H1 (cell line): ENCODE data around the gene IFI16. TPM values are rescaled to one million over a fixed set of nuclear protein-coding genes. Genes with fewer than 3 reads are reported as not detected.
"Not testable (repeated sequence)": the region's sequence is repeated elsewhere in the genome, so short reads cannot be mapped to it uniquely, and the experiment has no call there.

Experiments
- CTCF ChIA-PET: fragments of 300-600 bp; sonication (Branson Sonifier 250); formaldehyde crosslinking; loops from one replicate; lab custom pipeline; 2021; ENCODE audit not compliant: partially characterized antibody; lab: Charles Lee
- POLR2A ChIA-PET: fragments of 300-600 bp; sonication (Branson Sonifier 250); formaldehyde crosslinking; loops from one replicate; lab custom pipeline; 2021; ENCODE audit warnings: inconsistent platforms; ENCODE audit not compliant: partially characterized antibody; lab: Charles Lee
- DNase-seq, 2 experiments: peaks; one replicate each; pipeline versions ENCODE4 v3.0.0 to v3.0.0-alpha.2; 2010 to 2022; ENCODE audit warnings: low spot score in 2 of 2, low read depth in 1 of 2, mixed read lengths in 1 of 2
- FAIRE-seq: peaks from 2 replicates; lab custom pipeline; 2011; peaks lifted over from hg19 to GRCh38; lab: Jason Lieb, UNC
- H2AFZ ChIP-seq: 2 replicates; pipeline ENCODE4 v1.8.1; 2012; ENCODE audit warnings: low read length, inconsistent platforms
- H2AK5ac ChIP-seq: 2 replicates; pipeline ENCODE4 v1.6.1; 2013; ENCODE audit warnings: low read depth, low read length
- H2BK120ac ChIP-seq: replicated peaks from 2 replicates; pipeline ENCODE3; 2013; ENCODE audit warnings: low read depth, low read length, inconsistent platforms
- H2BK12ac ChIP-seq: 2 replicates; pipeline ENCODE4 v1.6.1; 2013; ENCODE audit warnings: low read depth, low read length
- H2BK15ac ChIP-seq: 2 replicates; pipeline ENCODE4 v1.6.1; 2013; ENCODE audit warnings: low read length
- H2BK20ac ChIP-seq: 2 replicates; pipeline ENCODE4 v1.6.1; 2013; ENCODE audit warnings: low read length
- H2BK5ac ChIP-seq: 2 replicates; pipeline ENCODE4 v1.6.1; 2013; ENCODE audit warnings: low read depth, low read length
- H3K14ac ChIP-seq: 2 replicates; pipeline ENCODE4 v1.6.1; 2013; ENCODE audit warnings: inconsistent platforms; ENCODE audit not compliant: insufficient read length
- H3K18ac ChIP-seq: 2 replicates; pipeline ENCODE4 v1.6.1; 2013; ENCODE audit warnings: low read length; ENCODE audit errors: extremely low read depth
- H3K23ac ChIP-seq: 2 replicates; pipeline ENCODE4 v1.6.1; 2013; ENCODE audit warnings: inconsistent platforms; ENCODE audit not compliant: insufficient read length
- H3K23me2 ChIP-seq: 2 replicates; pipeline ENCODE4 v1.6.1; 2013; ENCODE audit warnings: low read depth, low read length
- H3K27ac ChIP-seq: 2 replicates; pipeline ENCODE4 v1.6.1; 2011; ENCODE audit warnings: low read depth, low read length, inconsistent platforms
- H3K27me3 ChIP-seq, 4 experiments: replicated peaks in 1 of 4; 1 replicate in 1 of 4; 2 replicates in 3 of 4; pipeline versions ENCODE4 v1.6.1 to v1.8.1; 2011 to 2013; ENCODE audit warnings: low read length in 3 of 4, mild to moderate bottlenecking in 3 of 4, inconsistent platforms in 2 of 4, mixed read lengths in 2 of 4, moderate library complexity in 1 of 4; ENCODE audit not compliant: control insufficient read depth in 3 of 4, insufficient read depth in 3 of 4; ENCODE audit errors: extremely low read depth in 1 of 4
- H3K36me3 ChIP-seq, 4 experiments: 2 replicates each; pipeline versions ENCODE4 v1.6.1 to v1.8.1; 2011 to 2013; ENCODE audit warnings: mild to moderate bottlenecking in 4 of 4, low read length in 3 of 4, moderate library complexity in 2 of 4, control low read depth in 1 of 4, inconsistent platforms in 1 of 4; ENCODE audit not compliant: insufficient read depth in 4 of 4, control insufficient read depth in 2 of 4
- H3K4ac ChIP-seq: replicated peaks from 2 replicates; pipeline ENCODE3; 2013; ENCODE audit warnings: low read length, low read depth, mixed read lengths, inconsistent platforms; ENCODE audit not compliant: insufficient read length
- H3K4me1 ChIP-seq, 4 experiments: replicated peaks in 1 of 4; 1 replicate in 1 of 4; 2 replicates in 3 of 4; pipeline versions ENCODE4 v1.6.1 to v1.8.1; 2011 to 2013; ENCODE audit warnings: low read length in 3 of 4, inconsistent platforms in 2 of 4, mixed read lengths in 1 of 4; ENCODE audit not compliant: insufficient read depth in 4 of 4, control insufficient read depth in 3 of 4
- H3K4me2 ChIP-seq, 2 experiments: 2 replicates each; pipeline versions ENCODE4 v1.6.1 to v1.8.1; 2011 to 2013; ENCODE audit warnings: low read depth in 2 of 2, low read length in 2 of 2, control low read depth in 1 of 2, inconsistent platforms in 1 of 2, mild to moderate bottlenecking in 1 of 2; ENCODE audit not compliant: insufficient read depth in 1 of 2
- H3K4me3 ChIP-seq, 4 experiments: fragments of 200-600, 300-600 bp in 1 of 4; sonication (generic), shearing (Covaris generic), sonication (Bioruptor Twin) in 1 of 4; 2 replicates each; pipeline versions ENCODE4 v1.5.1 to v1.8.1; 2011 to 2016; ENCODE audit warnings: low read length in 4 of 4, low read depth in 3 of 4, control low read depth in 2 of 4, inconsistent platforms in 2 of 4, mild to moderate bottlenecking in 2 of 4, mixed read lengths in 1 of 4, moderate library complexity in 1 of 4; ENCODE audit not compliant: insufficient read depth in 2 of 4; ENCODE audit errors: extremely low read depth in 1 of 4
- H3K56ac ChIP-seq: replicated peaks from 2 replicates; pipeline ENCODE3; 2013; ENCODE audit warnings: low read depth, mild to moderate bottlenecking, mixed read lengths, low read length, inconsistent platforms; ENCODE audit not compliant: insufficient read length
- H3K79me1 ChIP-seq: 2 replicates; pipeline ENCODE4 v1.6.1; 2013; ENCODE audit warnings: low read depth, low read length, control low read depth
- H3K79me2 ChIP-seq, 2 experiments: 2 replicates each; pipeline versions ENCODE4 v1.6.1 to v1.8.1; 2012 to 2013; ENCODE audit warnings: low read length in 2 of 2, mild to moderate bottlenecking in 2 of 2, inconsistent platforms in 1 of 2; ENCODE audit not compliant: insufficient read depth in 2 of 2, control insufficient read depth in 1 of 2
- H3K9ac ChIP-seq, 4 experiments: replicated peaks in 1 of 4; 1 replicate in 1 of 4; 2 replicates in 3 of 4; pipeline versions ENCODE4 v1.6.1 to v1.8.1; 2011 to 2013; ENCODE audit warnings: low read depth in 3 of 4, low read length in 3 of 4, control low read depth in 2 of 4, mild to moderate bottlenecking in 2 of 4, moderate library complexity in 2 of 4, inconsistent platforms in 1 of 4; ENCODE audit errors: extremely low read depth in 1 of 4
- H3K9me3 ChIP-seq, 2 experiments: 2 replicates each; pipeline versions ENCODE4 v1.6.1 to v1.8.1; 2012 to 2013; ENCODE audit warnings: mild to moderate bottlenecking in 2 of 2, moderate library complexity in 2 of 2, control low read depth in 1 of 2, inconsistent platforms in 1 of 2, low read depth in 1 of 2, low read length in 1 of 2, mixed read lengths in 1 of 2; ENCODE audit not compliant: insufficient read depth in 2 of 2
- H4K20me1 ChIP-seq, 2 experiments: replicated peaks in 1 of 2; 2 replicates each; pipeline versions ENCODE3 to v1.8.1; 2011 to 2013; ENCODE audit warnings: inconsistent platforms in 2 of 2, low read length in 2 of 2, mild to moderate bottlenecking in 1 of 2; ENCODE audit not compliant: insufficient read depth in 2 of 2, control insufficient read depth in 1 of 2
- H4K5ac ChIP-seq: 2 replicates; pipeline ENCODE4 v1.6.1; 2013; ENCODE audit warnings: low read length, low read depth, mixed read lengths, inconsistent platforms; ENCODE audit not compliant: insufficient read length
- H4K8ac ChIP-seq: 2 replicates; pipeline ENCODE4 v1.8.0; 2013; ENCODE audit warnings: mild to moderate bottlenecking, moderate library complexity, low read length, inconsistent platforms; ENCODE audit not compliant: insufficient read depth; ENCODE audit errors: extremely low read depth
- H4K91ac ChIP-seq: replicated peaks from 2 replicates; pipeline ENCODE3; 2013; ENCODE audit warnings: low read length, mixed read lengths, inconsistent platforms; ENCODE audit not compliant: insufficient read length
- BCL11A ChIP-seq, 2 experiments: IDR thresholded peaks; one replicate each; pipeline ENCODE4 v1.6.1; 2011; ENCODE audit warnings: low read depth in 2 of 2, low read length in 2 of 2, mild to moderate bottlenecking in 2 of 2
- MAFK ChIP-seq: IDR thresholded peaks from 2 replicates; pipeline ENCODE4 v1.6.1; 2012; ENCODE audit warnings: low read depth, mild to moderate bottlenecking, improper control_type of control experiment, low read length
- WGBS, 2 experiments: shearing (Covaris generic) in 1 of 2; methylation state at CpG; one replicate each; pipeline versions ENCODE4 v1.1.6 to v1.1.7; 2013 to 2015; ENCODE audit warnings: low lambda C conversion rate in 2 of 2, mixed read lengths in 2 of 2, inconsistent platforms in 1 of 2, low coverage in 1 of 2, missing lambda C conversion rate in 1 of 2; ENCODE audit not compliant: insufficient replicate concordance in 2 of 2, insufficient coverage in 1 of 2, insufficient read length in 1 of 2; ENCODE audit errors: extremely low coverage in 1 of 2, missing lambda C conversion rate in 1 of 2; 5-methylcytosine and 5-hydroxymethylcytosine counted together
- polyA plus RNA-seq, 7 experiments: library from polyadenylated mRNA; depleted of rRNA in 3 of 7; stranded (reverse) in 5 of 7; unstranded in 2 of 7; fragments of >200 nt in 5 of 7; fragments of 200-250 nt in 2 of 7; gene quantifications; 1 replicate in 5 of 7; 2 replicates in 1 of 7; 4 replicates in 1 of 7; pipeline versions ENCODE4 v1.2.1 to v1.2.3, GENCODE V29; 2011 to 2013; ENCODE audit warnings: missing spikeins in 2 of 7, mixed read lengths in 2 of 7
- total RNA-seq: library from RNA; stranded (reverse); fragmentation: NEBNext Ultra II Directional; extraction: Animal tissue kit (Norgen Biotek cat#: 25700); gene quantifications from 2 replicates; pipeline ENCODE4 v1.2.1, GENCODE V29; 2021
- TF ChIP-seq, protein P1 (sequence below): IDR thresholded peaks from 2 replicates; pipeline ENCODE4 v1.6.1; 2012; ENCODE audit warnings: inconsistent platforms
- TF ChIP-seq, protein P2 (sequence below): IDR thresholded peaks from 2 replicates; pipeline ENCODE4 v1.6.1; 2012; ENCODE audit warnings: low read length, inconsistent platforms

The IFI16 gene
- total and polyA plus RNA-seq, 2 of the 8 experiments (the other 6 are each of a cell fraction or from before 2014, with no cell fraction given) = 0.63 to 0.74 TPM

DNA sequence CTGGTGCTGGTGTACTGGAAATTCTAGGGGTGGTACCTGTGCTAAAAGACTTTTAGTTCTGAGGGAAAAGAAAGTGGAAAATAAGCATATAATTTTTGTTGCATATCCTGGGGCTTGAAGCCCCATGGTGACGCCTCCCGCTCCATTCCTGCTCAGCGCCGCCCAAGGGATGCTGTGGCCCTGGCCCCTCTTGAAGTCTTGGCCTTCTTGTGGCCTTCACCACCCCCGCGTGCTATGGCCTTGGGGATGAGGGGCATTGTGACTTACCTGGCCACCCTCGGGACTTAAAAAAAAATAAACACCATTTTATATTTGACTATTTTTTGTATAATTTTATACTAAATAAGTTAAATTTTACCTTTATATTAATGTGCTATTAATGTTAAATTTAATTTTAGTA lies 15.3 kb downstream of the IFI16 start (continued):
- TF ChIP-seq, protein P1, sequence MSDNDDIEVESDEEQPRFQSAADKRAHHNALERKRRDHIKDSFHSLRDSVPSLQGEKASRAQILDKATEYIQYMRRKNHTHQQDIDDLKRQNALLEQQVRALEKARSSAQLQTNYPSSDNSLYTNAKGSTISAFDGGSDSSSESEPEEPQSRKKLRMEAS = no peak
- TF ChIP-seq BCL11A (IDR thresholded peaks at IDR 0.05; ENCODE audit: low read depth in 2 of 2, low read length in 2 of 2) (no peak), MAFK (no peak)
- TF ChIP-seq, protein P2, sequence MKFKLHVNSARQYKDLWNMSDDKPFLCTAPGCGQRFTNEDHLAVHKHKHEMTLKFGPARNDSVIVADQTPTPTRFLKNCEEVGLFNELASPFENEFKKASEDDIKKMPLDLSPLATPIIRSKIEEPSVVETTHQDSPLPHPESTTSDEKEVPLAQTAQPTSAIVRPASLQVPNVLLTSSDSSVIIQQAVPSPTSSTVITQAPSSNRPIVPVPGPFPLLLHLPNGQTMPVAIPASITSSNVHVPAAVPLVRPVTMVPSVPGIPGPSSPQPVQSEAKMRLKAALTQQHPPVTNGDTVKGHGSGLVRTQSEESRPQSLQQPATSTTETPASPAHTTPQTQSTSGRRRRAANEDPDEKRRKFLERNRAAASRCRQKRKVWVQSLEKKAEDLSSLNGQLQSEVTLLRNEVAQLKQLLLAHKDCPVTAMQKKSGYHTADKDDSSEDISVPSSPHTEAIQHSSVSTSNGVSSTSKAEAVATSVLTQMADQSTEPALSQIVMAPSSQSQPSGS = no peak

DNA sequence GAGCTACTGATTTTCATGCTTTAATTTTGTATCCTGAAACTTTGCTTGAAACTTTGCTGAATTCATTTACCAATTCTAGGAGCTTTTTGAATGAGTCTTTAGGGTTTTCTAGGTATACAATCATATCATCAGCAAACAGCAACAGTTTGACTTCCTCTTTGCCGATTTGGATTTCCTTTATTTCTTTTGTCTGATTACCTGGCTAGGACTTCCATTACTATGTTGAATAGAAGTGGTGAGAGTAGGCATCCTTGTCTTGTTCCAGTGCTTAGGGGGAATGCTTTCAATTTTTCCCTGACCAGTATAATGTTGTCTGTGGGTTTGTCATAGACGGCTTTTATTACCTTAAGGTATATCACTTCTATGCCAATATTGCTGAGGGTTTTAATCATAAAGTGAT lies 17.1 kb downstream of the IFI16 start:
- H2BK5ac ChIP-seq, CTCF ChIA-PET, H3K4ac ChIP-seq, H3K23me2 ChIP-seq, H3K56ac ChIP-seq, H3K27me3 ChIP-seq, H3K18ac ChIP-seq, H4K20me1 ChIP-seq, H3K4me1 ChIP-seq, H3K23ac ChIP-seq, DNase-seq, H2BK15ac ChIP-seq, H3K4me3 ChIP-seq, H3K14ac ChIP-seq, H3K27ac ChIP-seq, H2AK5ac ChIP-seq, H2BK20ac ChIP-seq, H4K91ac ChIP-seq, H2AFZ ChIP-seq, H3K79me2 ChIP-seq, H3K9me3 ChIP-seq, H3K4me2 ChIP-seq, H4K5ac ChIP-seq, FAIRE-seq, H3K79me1 ChIP-seq, H4K8ac ChIP-seq, H3K36me3 ChIP-seq, H2BK12ac ChIP-seq, H2BK120ac ChIP-seq, H3K9ac ChIP-seq: not testable (repeated sequence)
- POLR2A ChIA-PET = interaction anchor here (0.9 kb wide), 1 partner anchor 27 kb away, joined by 3 read pairs; no protein-coding TSS in a partner anchor
- 97% methylated on average over 2 of the region's 2 CpGs; no CpG with 5 or more reads in 1 of the 2 experiments for WGBS, 2 experiments
